GM18907 (cell line): ENCODE measurements around the gene DLG4.
"Not testable (repeated sequence)": the region's sequence is repeated elsewhere in the genome, so short reads cannot be mapped to it uniquely, and the experiment has no call there.

Experiments
- ATAC-seq: cut with Tn5 transposase; IDR thresholded peaks from one replicate; pipeline ENCODE4 v1.9.1; 2021; ENCODE audit warnings: mild to moderate bottlenecking, moderate library complexity; ENCODE audit not compliant: unreplicated experiment

The DLG4 gene

GRCh38 chr17:7168841-7169564 is 50.6 kb downstream of the DLG4 start:
- ATAC-seq: not testable (repeated sequence)

- ATAC-seq: no peak
Measured at GRCh38 chr17:7167832-7168231, 51.8 kb downstream of the DLG4 start.

- ATAC-seq: no peak
Measured at GRCh38 chr17:7166873-7167272, 52.8 kb downstream of the DLG4 start.

- not testable (repeated sequence) for ATAC-seq
Measured at GRCh38 chr17:7159571-7159970, 60.1 kb downstream of the DLG4 start.

- not testable (repeated sequence) for ATAC-seq
Measured at GRCh38 chr17:7158424-7158823, 61.2 kb downstream of the DLG4 start.

- no peak for ATAC-seq
Measured at GRCh38 chr17:7156342-7156940, 63.2 kb downstream of the DLG4 start.

- ATAC-seq: no peak
Measured at GRCh38 chr17:7147772-7148171, 71.9 kb downstream of the DLG4 start.

- ATAC-seq: no peak
Measured at GRCh38 chr17:7146115-7146514, 73.5 kb downstream of the DLG4 start.

- no peak for ATAC-seq
Measured at GRCh38 chr17:7144213-7144612, 75.4 kb downstream of the DLG4 start.

GRCh38 chr17:7141824-7142223 is 77.8 kb downstream of the DLG4 start:
- ATAC-seq: no peak

GRCh38 chr17:7139400-7139799 is 80.2 kb downstream of the DLG4 start:
- no peak for ATAC-seq

- no peak for ATAC-seq
Measured at GRCh38 chr17:7138800-7139381, 80.7 kb downstream of the DLG4 start.

GRCh38 chr17:7137171-7137943 is 82.3 kb downstream of the DLG4 start:
- ATAC-seq: no peak
